T-helper 1 cell treated with Interleukin-12 subunit alpha and Interleukin-12 subunit beta and Interleukin-4 antibody, amounts not matched to agents 30 μg/mL and 1 μg/mL, for 36 hours (primary cell): Measurements from ENCODE around the gene GPM6B.

ENCODE experiments used
- H3K27ac Mint-ChIP-seq: one replicate; pipeline ENCODE4 v1.8.0; 2021; ENCODE audit warnings: mild to moderate bottlenecking, mixed read lengths
- H3K27me3 Mint-ChIP-seq: one replicate; pipeline ENCODE4 v1.8.0; 2021; ENCODE audit warnings: low read depth, mixed read lengths
- H3K36me3 Mint-ChIP-seq: one replicate; pipeline ENCODE4 v1.8.0; 2021; ENCODE audit warnings: low read depth, mixed read lengths
- H3K4me1 Mint-ChIP-seq: one replicate; pipeline ENCODE4 v1.8.0; 2021; ENCODE audit warnings: low read depth, mixed read lengths
- H3K4me3 Mint-ChIP-seq: one replicate; pipeline ENCODE4 v1.8.0; 2021; ENCODE audit warnings: mild to moderate bottlenecking, moderate library complexity, mixed read lengths
- H3K9me3 Mint-ChIP-seq: one replicate; pipeline ENCODE4 v1.8.0; 2021; ENCODE audit warnings: mixed read lengths

Gene GPM6B

DNA sequence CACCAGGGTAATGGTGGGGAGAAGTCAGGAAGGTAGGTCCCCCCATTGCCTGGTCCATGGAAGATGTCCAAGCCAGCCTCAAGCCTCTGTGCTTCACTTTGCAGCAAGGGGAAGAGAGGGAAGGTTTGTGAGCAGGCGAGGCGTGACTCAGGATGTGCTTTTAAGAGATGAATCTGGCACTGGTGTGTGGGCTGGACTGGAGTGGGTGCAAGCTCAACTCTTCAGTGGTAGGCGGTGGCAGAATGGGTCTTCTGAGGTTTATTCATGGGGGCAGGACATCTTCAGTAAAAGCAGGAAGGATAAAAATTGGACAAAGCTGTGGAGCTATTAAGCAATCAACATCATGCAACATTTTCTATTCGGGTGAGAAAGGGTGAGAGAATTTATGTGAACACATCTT, 19.4 kb downstream of the GPM6B start:
- Mint-ChIP-seq H3K4me1 (no peaks in the 10 kb centered on the region), H3K36me3 (no peaks in the 10 kb centered on the region), H3K27ac (no peak overlapping the region)

GRCh38 chrX:13794417-13794816, 22.5 kb downstream of the GPM6B start:
- Mint-ChIP-seq H3K4me3 (no peak overlapping the region), H3K27ac (no peak overlapping the region), H3K27me3 (no peaks in the 10 kb centered on the region)

More for the DNA sequence above, 19.4 kb downstream of the GPM6B start:
- H3K27me3 Mint-ChIP-seq = no peaks in the 10 kb centered on the region
- H3K9me3 Mint-ChIP-seq = no peaks in the 10 kb centered on the region
- H3K4me3 Mint-ChIP-seq = no peak overlapping the region

GRCh38 chrX:13793897-13794296, 23.0 kb downstream of the GPM6B start:
- Mint-ChIP-seq H3K27me3 (no peaks in the 10 kb centered on the region), H3K36me3 (no peaks in the 10 kb centered on the region), H3K4me3 (no peak overlapping the region), H3K9me3 (no peaks in the 10 kb centered on the region), H3K4me1 (no peaks in the 10 kb centered on the region), H3K27ac (no peak overlapping the region)

More at GRCh38 chrX:13794417-13794816, 22.5 kb downstream of the GPM6B start:
- Mint-ChIP-seq H3K36me3 (no peaks in the 10 kb centered on the region), H3K4me1 (no peaks in the 10 kb centered on the region), H3K9me3 (no peaks in the 10 kb centered on the region)

- no peak overlapping the region for H3K27ac Mint-ChIP-seq
- H3K4me3 Mint-ChIP-seq = no peak overlapping the region
- H3K9me3 Mint-ChIP-seq = no peaks in the 10 kb centered on the region
- H3K36me3 Mint-ChIP-seq = no peaks in the 10 kb centered on the region
- H3K4me1 Mint-ChIP-seq = no peaks in the 10 kb centered on the region
- peaks cover 3% of the 10 kb centered on the region for H3K27me3 Mint-ChIP-seq
Measured at GRCh38 chrX:13791559-13791958, 25.3 kb downstream of the GPM6B start.

- Mint-ChIP-seq H3K4me3 (no peak overlapping the region), H3K9me3 (no peaks in the 10 kb centered on the region), H3K4me1 (no peaks in the 10 kb centered on the region), H3K27ac (no peak overlapping the region), H3K36me3 (no peaks in the 10 kb centered on the region), H3K27me3 (peaks cover 3% of the 10 kb centered on the region)
Measured at GRCh38 chrX:13791145-13791544, 25.7 kb downstream of the GPM6B start.

- Mint-ChIP-seq H3K27me3 (peaks cover 3% of the 10 kb centered on the region), H3K4me3 (no peak overlapping the region), H3K9me3 (no peaks in the 10 kb centered on the region), H3K4me1 (no peaks in the 10 kb centered on the region), H3K36me3 (no peaks in the 10 kb centered on the region), H3K27ac (no peak overlapping the region)
Measured at GRCh38 chrX:13790206-13791131, 26.4 kb downstream of the GPM6B start.

DNA sequence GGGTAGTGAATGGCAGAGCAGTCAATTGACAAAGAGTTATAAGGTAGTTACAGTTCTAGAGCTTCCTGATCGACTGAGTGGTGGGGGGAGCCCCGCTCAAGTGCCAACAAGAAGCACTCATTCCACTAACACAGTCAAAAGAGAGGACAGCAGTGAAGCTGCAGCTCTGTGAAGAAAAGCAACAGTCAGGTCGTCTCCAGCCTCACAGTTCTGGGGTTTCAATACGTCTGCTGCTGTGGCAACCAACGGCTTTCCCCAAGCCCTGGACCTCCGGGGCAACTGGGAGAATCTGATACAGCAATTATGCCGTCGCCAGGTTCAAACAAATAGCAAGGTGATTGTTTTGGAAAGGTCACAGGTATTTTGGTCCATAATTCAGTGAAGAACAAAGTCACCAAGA, 30.8 kb downstream of the GPM6B start:
- no peaks in the 10 kb centered on the region for H3K36me3 Mint-ChIP-seq
- H3K4me3 Mint-ChIP-seq = no peak overlapping the region
- peaks cover 3% of the 10 kb centered on the region for H3K27me3 Mint-ChIP-seq
- H3K27ac Mint-ChIP-seq = no peak overlapping the region
- H3K4me1 Mint-ChIP-seq = no peaks in the 10 kb centered on the region
- H3K9me3 Mint-ChIP-seq = no peaks in the 10 kb centered on the region

GRCh38 chrX:13780868-13781427, 35.9 kb downstream of the GPM6B start:
- H3K36me3 Mint-ChIP-seq = peaks cover under 1% of the 10 kb centered on the region
- H3K9me3 Mint-ChIP-seq = no peaks in the 10 kb centered on the region
- no peak overlapping the region for H3K27ac Mint-ChIP-seq
- H3K4me3 Mint-ChIP-seq = no peak overlapping the region
- H3K4me1 Mint-ChIP-seq = no peaks in the 10 kb centered on the region
- no peaks in the 10 kb centered on the region for H3K27me3 Mint-ChIP-seq

GRCh38 chrX:13778916-13779315, 38.0 kb downstream of the GPM6B start:
- Mint-ChIP-seq H3K27ac (no peak overlapping the region), H3K4me3 (no peak overlapping the region), H3K9me3 (no peaks in the 10 kb centered on the region), H3K36me3 (peaks cover 5% of the 10 kb centered on the region), H3K4me1 (no peaks in the 10 kb centered on the region), H3K27me3 (no peaks in the 10 kb centered on the region)

DNA sequence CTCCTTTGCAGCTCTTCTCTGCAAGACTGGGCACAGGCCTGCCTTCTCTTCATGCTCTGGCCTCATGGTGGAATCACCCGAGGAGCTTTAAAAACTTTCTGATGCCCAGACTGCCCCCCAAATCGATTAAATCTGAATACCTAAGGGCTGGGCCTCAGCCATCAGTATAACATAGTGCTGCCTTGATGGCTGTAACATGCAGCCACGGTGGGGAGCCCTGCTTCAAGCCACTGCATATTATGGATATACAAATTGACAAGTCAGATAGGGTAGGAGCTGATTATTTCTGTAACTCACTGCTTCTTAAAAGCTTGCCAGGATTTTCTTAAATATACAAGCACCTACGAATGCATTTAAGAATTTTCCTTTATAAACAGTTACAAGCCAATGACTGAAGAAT, 40.5 kb downstream of the GPM6B start:
- Mint-ChIP-seq H3K27ac (no peak overlapping the region), H3K4me3 (no peak overlapping the region), H3K4me1 (no peaks in the 10 kb centered on the region)

GRCh38 chrX:13775837-13776236, 41.1 kb downstream of the GPM6B start:
- peaks cover 8% of the 10 kb centered on the region for H3K36me3 Mint-ChIP-seq

More for the DNA sequence above, 40.5 kb downstream of the GPM6B start:
- Mint-ChIP-seq H3K27me3 (no peaks in the 10 kb centered on the region), H3K9me3 (no peaks in the 10 kb centered on the region), H3K36me3 (peaks cover 8% of the 10 kb centered on the region)

GRCh38 chrX:13774696-13775095, 42.2 kb downstream of the GPM6B start:
- no peaks in the 10 kb centered on the region for H3K27me3 Mint-ChIP-seq
- no peak overlapping the region for H3K27ac Mint-ChIP-seq
- no peak overlapping the region for H3K4me3 Mint-ChIP-seq
- H3K36me3 Mint-ChIP-seq = peaks cover 10% of the 10 kb centered on the region
- no peaks in the 10 kb centered on the region for H3K9me3 Mint-ChIP-seq
- H3K4me1 Mint-ChIP-seq = peaks cover 2% of the 10 kb centered on the region

More at GRCh38 chrX:13775837-13776236, 41.1 kb downstream of the GPM6B start:
- Mint-ChIP-seq H3K27me3 (no peaks in the 10 kb centered on the region), H3K27ac (no peak overlapping the region), H3K9me3 (no peaks in the 10 kb centered on the region), H3K4me3 (no peak overlapping the region), H3K4me1 (no peaks in the 10 kb centered on the region)

GRCh38 chrX:13770013-13770535, 46.8 kb downstream of the GPM6B start:
- Mint-ChIP-seq H3K4me1 (peaks cover 2% of the 10 kb centered on the region), H3K36me3 (peaks cover 27% of the 10 kb centered on the region), H3K27me3 (no peaks in the 10 kb centered on the region), H3K9me3 (no peaks in the 10 kb centered on the region), H3K27ac (no peak overlapping the region), H3K4me3 (no peak overlapping the region)

GRCh38 chrX:13768939-13769338, 48.0 kb downstream of the GPM6B start:
- Mint-ChIP-seq H3K4me3 (no peak overlapping the region), H3K9me3 (no peaks in the 10 kb centered on the region), H3K27me3 (no peaks in the 10 kb centered on the region), H3K27ac (no peak overlapping the region), H3K4me1 (peaks cover 2% of the 10 kb centered on the region), H3K36me3 (peaks cover 25% of the 10 kb centered on the region)

- Mint-ChIP-seq H3K4me1 (no peaks in the 10 kb centered on the region), H3K27me3 (no peaks in the 10 kb centered on the region), H3K36me3 (peaks cover 38% of the 10 kb centered on the region), H3K4me3 (no peak overlapping the region), H3K9me3 (no peaks in the 10 kb centered on the region), H3K27ac (no peak overlapping the region)
Measured at GRCh38 chrX:13764765-13765164, 52.1 kb downstream of the GPM6B start.
